ENCODE results near the gene KRT33A.
"Not testable (repeated sequence)": the region's sequence is repeated elsewhere in the genome, so short reads cannot be mapped to it uniquely, and the experiment has no call there.

KRT33A gene

GRCh38 chr17:41360296-41360995, 9.8 kb upstream of the KRT33A start:
- DNase-seq, result no peak

- DNase-seq, result no peak
Measured at GRCh38 chr17:41354536-41354935, 3.9 kb upstream of the KRT33A start.

DNA sequence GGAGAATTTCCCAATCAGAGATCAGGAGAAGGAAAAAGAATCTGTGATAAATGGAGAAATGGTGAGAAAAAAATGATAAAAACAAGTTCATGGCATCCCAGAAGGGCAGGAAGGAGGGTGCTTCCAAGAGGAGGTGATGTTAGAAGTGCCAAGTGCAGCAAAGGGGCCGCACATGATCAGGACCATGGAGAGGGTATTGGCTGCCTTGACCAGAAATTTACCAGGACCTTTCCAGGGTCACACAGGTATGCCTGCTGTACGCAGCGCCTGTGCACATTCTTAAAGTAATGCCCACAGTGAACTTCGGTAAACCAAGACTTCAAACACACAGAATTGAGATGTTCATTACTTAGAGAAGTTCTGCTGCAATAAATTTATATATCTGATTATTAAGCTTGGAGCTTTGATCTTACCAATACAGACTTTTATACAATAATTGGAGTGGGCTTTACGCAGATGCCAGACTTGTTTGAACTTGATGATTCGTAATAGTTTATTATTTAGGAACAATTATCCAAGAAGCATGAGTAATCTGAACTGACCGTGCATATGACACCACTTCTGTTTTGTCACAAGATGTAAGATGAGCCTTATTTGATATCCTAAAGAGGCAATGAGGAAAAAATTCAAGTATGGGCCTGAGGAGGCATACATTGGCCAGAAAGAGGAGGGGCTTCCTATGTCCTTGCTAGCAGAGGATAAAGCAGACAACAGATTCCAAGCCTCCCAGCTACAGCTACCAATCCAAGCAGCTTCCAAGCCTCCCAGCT, 2.2 kb upstream of the KRT33A start:
- no peak for DNase-seq

GRCh38 chr17:41351177-41351576, 549 bp upstream of the KRT33A start:
- no peak for DNase-seq

GRCh38 chr17:41347869-41348760, 2.5 kb downstream of the KRT33A start:
- no peak for DNase-seq

DNA sequence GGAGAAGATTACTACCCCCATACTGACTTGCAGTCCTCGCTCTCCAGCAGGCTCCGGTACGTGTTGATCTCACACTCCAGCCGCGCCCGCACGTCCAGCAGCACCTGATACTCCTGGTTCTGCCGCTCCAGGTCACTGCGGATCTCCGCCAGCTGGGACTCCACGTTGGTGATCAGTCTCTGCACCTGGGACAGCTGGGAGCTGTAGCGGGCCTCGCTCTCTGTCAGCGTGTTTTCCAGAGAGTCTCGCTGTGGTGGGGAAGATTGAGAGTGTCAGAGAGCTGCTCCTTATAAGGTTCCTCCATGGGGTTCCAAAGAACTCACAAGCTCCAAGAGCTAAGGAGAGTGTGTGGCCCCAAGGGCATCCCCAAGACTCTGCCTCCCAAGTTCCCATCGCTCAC, 4.2 kb downstream of the KRT33A start:
- not testable (repeated sequence) for DNase-seq

DNA sequence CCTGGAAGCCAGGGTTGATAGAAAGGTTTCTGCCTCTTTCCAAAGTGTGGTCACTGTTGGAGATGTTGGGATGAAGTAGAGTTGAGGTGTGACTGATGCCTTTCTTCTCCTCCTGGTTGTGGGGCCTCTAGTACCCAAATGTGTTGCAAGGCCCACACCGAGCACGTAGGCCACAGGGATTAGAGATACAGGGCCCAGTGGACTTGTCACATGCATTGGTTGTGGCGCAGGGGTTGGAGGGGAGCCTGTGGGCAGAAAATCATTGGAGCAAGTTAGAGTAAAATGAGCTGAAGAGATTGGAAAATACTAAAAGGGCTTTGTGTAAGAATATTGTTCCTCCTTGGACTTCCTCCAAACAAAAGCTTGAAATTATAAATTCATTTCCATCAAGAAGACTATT, 4.6 kb downstream of the KRT33A start:
- no peak for DNase-seq

- DNase-seq, result no peak
Measured at GRCh38 chr17:41343029-41343428, 7.6 kb downstream of the KRT33A start.

GRCh38 chr17:41340934-41341861, 9.4 kb downstream of the KRT33A start:
- no peak for DNase-seq

GRCh38 chr17:41340494-41340893, 10.1 kb downstream of the KRT33A start:
- no peak for DNase-seq

DNA sequence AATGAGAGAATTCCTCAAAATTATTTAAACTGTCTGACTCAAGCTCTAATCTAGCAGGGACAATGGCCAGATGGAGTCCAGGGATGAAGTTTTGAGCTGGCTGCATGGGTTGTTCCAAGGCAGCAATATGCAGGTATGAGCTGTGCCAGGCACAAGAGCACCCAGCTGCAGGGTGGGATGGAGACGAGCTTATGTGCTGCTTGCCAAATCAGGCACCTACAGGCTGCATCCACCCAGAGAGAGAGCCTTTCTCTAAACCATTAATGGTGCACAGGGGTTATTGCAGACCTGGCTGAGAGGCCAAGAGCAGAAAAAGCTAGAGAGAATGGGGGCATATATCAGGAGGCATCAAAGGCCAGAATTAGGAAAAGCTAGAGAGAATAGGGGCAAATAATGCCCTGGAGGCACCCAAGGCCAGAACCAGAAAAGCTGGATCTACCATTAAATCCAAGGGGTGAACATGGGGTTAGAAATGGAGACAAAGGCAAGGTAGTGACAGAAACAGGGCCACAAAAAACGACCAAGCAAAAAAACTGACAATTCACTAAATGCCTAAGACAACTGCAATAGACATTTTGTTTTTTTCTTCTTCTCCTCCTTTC, 11.0 kb downstream of the KRT33A start:
- no peak for DNase-seq

- DNase-seq, result no peak
Measured at GRCh38 chr17:41338961-41339485, 11.6 kb downstream of the KRT33A start.

- no peak for DNase-seq
Measured at GRCh38 chr17:41335747-41336146, 14.9 kb downstream of the KRT33A start.

- DNase-seq, result no peak
Measured at GRCh38 chr17:41334385-41335305, 16.0 kb downstream of the KRT33A start.

- no peak for DNase-seq
Measured at GRCh38 chr17:41333836-41334235, 16.8 kb downstream of the KRT33A start.

DNA sequence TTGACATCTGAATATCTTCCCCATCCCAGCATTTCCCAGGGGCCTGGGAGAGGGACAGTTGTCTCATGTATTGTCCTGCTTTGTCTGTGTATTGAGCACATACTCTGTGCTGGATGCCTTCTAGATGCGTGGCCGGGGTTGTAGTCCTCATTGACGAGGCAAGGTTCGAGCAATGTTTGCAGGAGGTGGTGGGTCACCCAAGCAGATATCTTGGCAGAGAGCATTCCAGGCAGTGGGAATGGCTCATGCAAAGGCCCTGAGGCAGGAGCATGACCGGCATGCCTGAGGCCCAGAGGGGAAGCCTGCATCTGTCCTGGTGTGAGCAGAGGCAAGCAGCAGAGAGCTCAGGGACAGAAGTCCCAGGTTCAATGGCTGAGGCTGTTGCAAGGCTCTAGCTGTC, 17.5 kb downstream of the KRT33A start:
- DNase-seq, result no peak

DNA sequence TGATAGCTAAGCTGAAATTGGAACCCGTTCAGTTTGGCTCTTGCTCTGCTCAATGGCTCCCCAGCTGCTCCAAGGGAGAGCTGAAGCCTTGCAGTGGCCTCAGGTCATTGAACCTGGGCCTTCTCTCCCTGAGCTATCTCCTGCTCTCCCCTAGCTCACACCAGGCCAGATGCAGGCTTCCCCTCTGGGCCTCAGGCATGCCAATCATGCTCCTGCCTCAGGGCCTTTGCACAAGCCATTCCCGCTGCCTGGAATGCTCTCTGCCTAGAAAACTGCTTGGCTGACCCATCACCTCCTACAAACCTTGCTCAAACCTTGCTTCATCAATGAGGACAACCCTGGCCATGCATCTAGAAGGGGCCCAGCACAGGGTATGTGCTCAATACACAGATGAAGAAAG, 18.4 kb downstream of the KRT33A start:
- DNase-seq, result no peak

DNA sequence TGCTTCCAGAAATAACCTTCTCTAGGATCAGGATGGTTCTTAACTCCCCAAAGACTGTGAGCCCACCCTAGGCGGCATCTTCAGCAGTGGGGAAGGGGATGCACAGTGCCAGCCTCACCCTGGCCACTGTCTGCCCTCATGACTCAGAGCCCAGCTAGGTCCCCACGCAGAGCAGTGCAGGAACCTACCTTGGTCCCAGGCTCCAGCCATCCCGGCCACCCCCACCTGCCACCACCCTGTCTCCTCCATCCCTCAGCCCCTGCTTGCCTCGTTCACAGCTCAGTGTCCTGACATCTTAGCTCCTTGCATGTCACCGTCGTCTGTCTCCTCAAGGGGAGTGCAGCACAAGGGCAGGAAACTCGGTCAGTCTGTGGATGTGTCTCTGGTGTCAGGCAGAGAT, 19.0 kb downstream of the KRT33A start:
- no peak for DNase-seq

DNA sequence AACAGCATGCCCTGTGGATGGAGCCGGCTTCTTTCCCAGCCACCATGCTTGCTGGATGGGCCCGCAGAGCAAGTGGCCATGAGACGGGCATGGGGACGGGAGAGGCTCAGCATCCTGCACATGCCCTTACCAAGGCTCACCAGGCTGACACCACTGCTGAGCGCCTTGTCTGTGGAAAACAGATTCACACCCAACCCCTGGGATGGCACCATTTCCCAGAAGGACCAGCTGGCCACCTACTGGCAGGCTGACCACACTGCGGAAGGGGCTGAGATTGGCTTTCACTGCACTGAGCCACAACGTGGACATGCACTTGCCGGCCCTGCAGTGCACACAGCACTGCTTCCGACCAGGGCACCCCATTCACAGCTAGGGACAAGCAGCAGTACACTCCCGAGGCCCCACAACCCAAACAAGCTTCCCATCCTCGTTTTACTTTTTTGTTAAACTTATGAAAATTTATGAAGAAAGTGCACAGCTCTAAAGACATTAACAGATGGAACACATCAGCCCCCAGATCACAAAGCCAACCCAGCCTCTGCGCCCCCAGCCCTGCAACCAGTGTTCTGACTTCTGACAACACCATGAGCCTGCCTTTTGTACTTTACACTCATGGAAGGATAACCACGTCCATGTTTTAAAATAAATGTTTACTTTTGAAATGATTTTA, 21.2 kb downstream of the KRT33A start:
- no peak for DNase-seq

- no peak for DNase-seq
Measured at GRCh38 chr17:41328207-41328606, 22.4 kb downstream of the KRT33A start.
